Measurements from ENCODE around the gene OVOL1. TPM values are rescaled to one million over a fixed set of nuclear protein-coding genes. Genes with fewer than 3 reads are reported as not detected.

Gene OVOL1
- total and polyA plus RNA-seq, 12 donors, result 0.07 TPM; not detected in 11

DNA sequence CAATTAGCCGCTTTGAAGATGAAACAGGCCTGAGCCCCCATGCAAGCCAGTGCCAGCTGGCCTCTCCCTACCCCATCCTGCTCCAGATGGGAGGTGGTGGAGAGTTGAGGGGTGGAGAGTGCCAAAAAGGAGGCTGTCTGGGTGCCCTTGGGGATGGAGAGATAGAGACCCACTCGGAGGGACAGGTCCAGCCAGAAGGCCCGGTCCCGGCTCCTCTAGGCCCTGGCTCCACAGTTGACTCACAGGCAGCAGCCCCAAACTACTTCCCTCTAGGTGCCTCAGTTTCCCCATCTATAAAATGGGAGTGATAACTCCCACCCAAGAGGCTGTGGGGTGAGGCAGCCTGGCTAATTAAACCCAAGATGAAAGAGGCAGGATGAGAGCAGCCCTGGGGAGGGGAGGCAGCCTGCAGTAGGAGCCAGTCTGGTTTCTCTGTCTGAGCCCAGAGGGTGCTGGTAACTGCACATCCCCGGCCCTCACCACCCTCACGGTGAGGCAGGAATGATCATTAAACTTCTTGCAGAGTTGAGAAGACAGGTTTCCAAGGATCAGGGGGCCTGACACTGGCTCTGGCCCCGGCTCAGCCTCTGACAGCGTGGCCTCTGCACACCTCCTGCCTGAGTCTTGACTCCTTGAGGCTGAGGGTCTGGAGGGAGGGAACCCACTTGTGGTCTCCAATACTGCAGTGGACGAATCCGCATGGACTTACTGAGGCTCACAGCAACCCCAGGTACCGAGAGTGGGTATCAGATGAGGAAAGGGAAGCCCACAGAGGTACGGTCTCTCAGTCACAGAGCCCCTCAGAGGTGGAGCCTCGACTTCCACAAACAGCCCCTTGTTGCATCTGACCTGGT, 4.7 kb upstream of the OVOL1 start:
- DNase-seq, result no peak
- no peak overlapping the region for H3K4me3 ChIP-seq

DNA sequence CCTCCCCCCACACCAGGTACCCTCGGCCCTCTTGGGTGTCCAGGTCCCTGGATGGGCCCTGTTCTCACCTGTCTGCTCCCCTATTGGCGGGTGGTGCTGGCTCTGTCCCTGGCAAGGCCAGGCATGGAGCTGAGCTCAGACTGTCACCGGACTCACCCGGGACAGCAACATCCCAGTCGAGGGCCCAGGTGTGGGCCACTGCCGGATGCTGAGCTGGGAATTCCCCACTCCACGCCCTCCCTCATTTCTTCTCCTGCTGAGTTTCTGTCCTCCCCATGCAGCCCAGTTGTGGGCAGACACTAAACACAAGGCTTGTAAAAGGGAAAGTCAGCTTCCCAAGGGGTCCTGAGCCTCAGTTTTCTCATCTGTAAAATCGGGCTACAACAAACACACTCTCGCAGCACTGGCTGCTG, 4.0 kb upstream of the OVOL1 start:
- H3K4me3 ChIP-seq, result no peak overlapping the region
- intact Hi-C loops (cut with DNase I), result loop anchor here (5.0 kb wide), 2 partner anchors 34 to 71 kb away; partner anchors contain the start of gene KAT5 (in 1 of the 2)
- peaks cover 8 to 25% of the 10 kb centered on the region in 2 donors for H3K4me1 ChIP-seq (replicated peaks in 1 of 2)
- DNase-seq, result no peak
- H3K36me3 ChIP-seq (replicated peaks in 1 of 2), result peaks cover 0 to 10% of the 10 kb centered on the region in 2 donors
- no peak for TF ChIP-seq POLR2A (IDR thresholded peaks at IDR 0.05)
- TF ChIP-seq, protein P1, sequence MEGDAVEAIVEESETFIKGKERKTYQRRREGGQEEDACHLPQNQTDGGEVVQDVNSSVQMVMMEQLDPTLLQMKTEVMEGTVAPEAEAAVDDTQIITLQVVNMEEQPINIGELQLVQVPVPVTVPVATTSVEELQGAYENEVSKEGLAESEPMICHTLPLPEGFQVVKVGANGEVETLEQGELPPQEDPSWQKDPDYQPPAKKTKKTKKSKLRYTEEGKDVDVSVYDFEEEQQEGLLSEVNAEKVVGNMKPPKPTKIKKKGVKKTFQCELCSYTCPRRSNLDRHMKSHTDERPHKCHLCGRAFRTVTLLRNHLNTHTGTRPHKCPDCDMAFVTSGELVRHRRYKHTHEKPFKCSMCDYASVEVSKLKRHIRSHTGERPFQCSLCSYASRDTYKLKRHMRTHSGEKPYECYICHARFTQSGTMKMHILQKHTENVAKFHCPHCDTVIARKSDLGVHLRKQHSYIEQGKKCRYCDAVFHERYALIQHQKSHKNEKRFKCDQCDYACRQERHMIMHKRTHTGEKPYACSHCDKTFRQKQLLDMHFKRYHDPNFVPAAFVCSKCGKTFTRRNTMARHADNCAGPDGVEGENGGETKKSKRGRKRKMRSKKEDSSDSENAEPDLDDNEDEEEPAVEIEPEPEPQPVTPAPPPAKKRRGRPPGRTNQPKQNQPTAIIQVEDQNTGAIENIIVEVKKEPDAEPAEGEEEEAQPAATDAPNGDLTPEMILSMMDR (IDR thresholded peaks at IDR 0.05), result no peak
- H3K9me3 ChIP-seq (replicated peaks in 1 of 3), result no peaks in the 10 kb centered on the region
- H3K27ac ChIP-seq, result no peak overlapping the region
- H3K27me3 ChIP-seq, result peaks cover 27% of the 10 kb centered on the region
- 75 to 97% (median 85%) methylated on average over 2 to 9 of the region's 9 CpGs for WGBS, 4 donors

More for the DNA sequence above, 4.7 kb upstream of the OVOL1 start:
- peaks cover 21% of the 10 kb centered on the region for H3K27me3 ChIP-seq
- no peaks in the 10 kb centered on the region for H3K9me3 ChIP-seq (replicated peaks in 1 of 3)
- H3K27ac ChIP-seq, result no peak overlapping the region
- peaks cover 0 to 16% of the 10 kb centered on the region in 2 donors for H3K36me3 ChIP-seq (replicated peaks in 1 of 2)
- TF ChIP-seq POLR2A (IDR thresholded peaks at IDR 0.05), result no peak
- peaks cover 8 to 22% of the 10 kb centered on the region in 2 donors for H3K4me1 ChIP-seq (replicated peaks in 1 of 2)
- 87 to 90% (median 89%) methylated on average over 8 to 13 of the region's 13 CpGs for WGBS, 4 donors
- intact Hi-C loops (cut with DNase I), result loop anchor here (5.0 kb wide), 2 partner anchors 35 to 70 kb away; partner anchors contain the start of gene KAT5 (in 1 of the 2)

DNA sequence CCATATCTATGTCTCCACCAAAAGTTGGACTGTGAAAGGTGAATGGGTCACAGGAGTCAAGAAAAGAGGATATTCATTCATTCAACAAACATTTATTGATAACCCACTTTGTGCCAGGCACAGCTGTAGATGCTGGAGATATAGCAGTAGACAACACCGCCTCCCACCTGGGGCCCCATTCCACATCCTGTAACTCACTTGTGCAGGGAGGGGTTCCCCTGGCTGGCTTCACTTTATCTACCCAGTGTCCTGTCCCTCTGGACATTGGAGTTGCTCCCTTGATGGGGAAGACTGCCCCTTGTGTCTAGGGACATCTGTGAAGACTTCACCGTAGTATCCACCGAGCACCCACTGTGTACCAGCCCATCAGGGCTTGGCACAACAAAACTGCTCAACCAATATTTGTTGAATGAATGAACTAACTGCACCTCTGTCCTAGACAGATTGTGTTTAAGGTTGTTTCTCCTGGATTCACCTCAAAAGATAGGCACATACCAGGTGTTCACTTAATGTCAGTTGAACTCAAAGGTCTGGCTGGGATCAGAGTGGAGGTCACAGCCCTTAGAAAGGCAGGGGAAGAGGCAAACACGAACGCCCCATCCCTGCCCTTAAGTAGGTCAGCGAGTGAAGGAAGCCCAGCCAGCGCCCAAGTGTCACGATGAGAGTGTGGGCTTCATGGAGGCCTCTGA, 1.4 kb upstream of the OVOL1 start:
- Histone ChIP-seq H3K27me3 (peaks cover 43% of the 10 kb centered on the region), H3K36me3 (replicated peaks in 1 of 2) (no peaks in the 10 kb centered on the region), H3K4me3 (no peak overlapping the region), H3K9me3 (replicated peaks in 1 of 3) (no peaks in the 10 kb centered on the region), H3K27ac (no peak overlapping the region), H3K4me1 (replicated peaks in 1 of 2) (peaks cover 0 to 17% of the 10 kb centered on the region in 2 donors)
- no peak for DNase-seq
- TF ChIP-seq POLR2A (IDR thresholded peaks at IDR 0.05), result no peak
- intact Hi-C loops (cut with DNase I), result no loop called here
- 75 to 79% (median 78%) methylated on average over 8 of the region's 8 CpGs for WGBS, 4 donors

DNA sequence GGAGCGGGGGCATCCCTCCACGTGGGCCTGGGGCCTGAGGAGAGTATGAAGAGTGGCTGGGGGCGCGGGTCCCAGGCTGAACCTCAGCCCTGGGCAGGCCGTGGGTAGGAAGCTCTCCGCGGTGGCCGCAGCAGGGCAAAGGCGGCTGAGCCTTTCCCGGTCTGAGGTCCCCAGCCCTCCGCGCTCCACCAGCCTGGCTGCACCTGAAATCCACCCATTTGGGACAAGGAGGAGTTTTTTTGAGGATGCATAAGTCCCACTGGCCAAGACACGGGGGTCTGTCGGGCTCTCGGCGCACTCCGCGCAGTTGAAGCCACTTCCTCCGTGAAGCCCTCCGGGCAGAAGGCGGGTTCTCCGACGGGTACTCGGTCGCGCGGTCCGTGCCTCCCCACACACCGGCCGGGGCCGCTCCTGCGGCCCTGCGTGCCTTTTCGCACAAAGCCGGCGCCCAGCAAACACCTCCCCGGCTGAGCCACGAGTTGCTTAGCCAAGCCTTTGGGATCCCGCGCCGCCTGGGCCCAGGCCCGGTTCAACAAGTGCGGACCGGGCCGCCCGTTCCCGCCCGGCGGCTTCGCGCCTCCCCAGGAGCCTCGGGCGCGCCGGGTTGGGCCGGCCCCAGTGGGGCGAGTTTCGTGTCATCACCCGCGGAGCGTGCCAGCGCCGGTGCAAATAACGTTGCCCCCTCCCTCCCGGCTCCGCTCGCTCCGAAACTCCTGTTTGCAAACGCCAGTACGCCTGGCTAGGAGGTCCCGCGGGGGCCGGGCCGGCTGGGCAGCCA, 666 bp upstream of the OVOL1 start:
- WGBS, 4 donors, result 12 to 55% (median 33%) methylated on average over 8 to 74 of the region's 74 CpGs
- Histone ChIP-seq H3K27ac (no peak overlapping the region), H3K9me3 (replicated peaks in 1 of 3) (no peaks in the 10 kb centered on the region), H3K4me3 (peak overlapping the region in 1 of 4 donors; percentile 41), H3K27me3 (peaks cover 43% of the 10 kb centered on the region), H3K4me1 (replicated peaks in 1 of 2) (peaks cover 0 to 17% of the 10 kb centered on the region in 2 donors), H3K36me3 (replicated peaks in 1 of 2) (no peaks in the 10 kb centered on the region)
- no peak for DNase-seq
- intact Hi-C loops (cut with DNase I), result no loop called here
- TF ChIP-seq POLR2A (IDR thresholded peaks at IDR 0.05), result no peak

DNA sequence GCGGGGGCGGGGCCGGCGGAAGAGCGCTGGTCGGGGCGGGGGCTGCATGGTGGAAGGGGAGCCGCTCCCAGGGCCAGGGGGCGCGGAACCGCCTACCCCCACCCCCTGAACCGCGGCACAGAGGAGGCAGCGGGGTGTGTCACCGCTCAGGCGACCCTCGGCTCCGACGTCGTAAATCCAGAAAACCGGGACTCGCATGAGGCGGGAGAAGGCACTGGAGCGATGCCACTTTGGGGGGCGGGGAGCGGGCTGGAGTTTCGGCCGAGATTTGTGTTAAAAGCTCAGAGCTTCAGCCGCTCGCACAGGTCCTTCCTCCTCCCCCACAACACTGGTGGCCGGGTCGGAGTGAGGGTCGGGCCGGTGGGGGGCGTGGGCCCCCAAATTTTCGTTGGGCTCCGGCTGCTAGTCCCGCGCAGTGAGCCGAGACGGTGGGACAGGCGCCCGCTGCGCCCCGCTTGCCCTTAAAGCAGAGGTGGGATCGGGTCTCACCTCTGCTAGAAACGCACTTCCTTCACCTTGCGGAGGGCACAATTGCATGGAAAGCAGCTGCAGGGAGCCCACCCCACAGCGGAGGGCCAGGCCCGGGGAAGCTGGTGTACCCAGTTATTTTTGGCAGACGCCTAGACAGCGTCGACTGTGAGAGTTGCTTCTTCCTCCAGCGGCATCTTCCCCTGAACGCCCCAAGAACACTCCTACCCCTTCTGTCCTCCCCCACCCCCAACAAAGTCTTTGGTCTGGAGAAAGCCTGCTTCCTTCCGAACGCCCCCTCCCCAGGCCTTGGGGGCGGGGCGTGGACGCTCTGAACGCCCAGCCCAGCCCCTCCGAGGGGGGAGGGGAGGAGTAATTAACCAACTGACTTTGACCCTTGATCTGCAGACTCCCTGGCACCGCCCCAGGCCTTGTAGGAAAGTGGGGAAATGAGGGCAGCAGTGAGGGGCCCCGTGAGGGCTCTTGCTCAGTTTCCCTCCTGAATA, 1.1 kb downstream of the OVOL1 start:
- TF ChIP-seq, protein P1 (IDR thresholded peaks at IDR 0.05), result no peak
- TF ChIP-seq POLR2A (IDR thresholded peaks at IDR 0.05), result no peak
- H3K4me3 ChIP-seq, result peak overlapping the region in 1 of 4 donors; percentile 21
- H3K9me3 ChIP-seq (replicated peaks in 1 of 3), result no peaks in the 10 kb centered on the region
- intact Hi-C loops (cut with DNase I), result no loop called here
- peaks cover 0 to 13% of the 10 kb centered on the region in 2 donors for H3K4me1 ChIP-seq (replicated peaks in 1 of 2)
- H3K27me3 ChIP-seq, result peaks cover 43% of the 10 kb centered on the region
- 3 to 7% (median 5%) methylated on average over 6 to 64 of the region's 64 CpGs for WGBS, 4 donors
- DNase-seq, result no peak
- no peaks in the 10 kb centered on the region for H3K36me3 ChIP-seq (replicated peaks in 1 of 2)
- no peak overlapping the region for H3K27ac ChIP-seq

Measured in adrenal gland (tissue), 12 donors.